IMR-90 (cell line): ENCODE measurements around the gene HEXA. TPM values are rescaled to one million over a fixed set of nuclear protein-coding genes. Genes with fewer than 3 reads are reported as not detected.

Source experiments
- ATAC-seq: fragments of 200-7000 bp; cut with Tn5 transposase; 2 replicates; pipeline ENCODE4 v1.9.1; 2020; ENCODE audit warnings: low read depth, mild to moderate bottlenecking, moderate library complexity
- BruUV-seq: library from RNA; stranded (reverse); fragments of 400-500 nt; replicated peaks from 2 replicates; lab custom pipeline; 2021; lab: Mats Ljungman, UMichigan
- CTCF ChIA-PET: fragments of 300-600 bp; formaldehyde crosslinking; extraction: SDS; loops from one replicate; lab custom pipeline; 2021; ENCODE audit warnings: antibody characterized with exemption; lab: Yijun Ruan, JAX
- POLR2A ChIA-PET: fragments of 300-600 bp; sonication (Branson Sonifier 250); formaldehyde crosslinking; loops from one replicate; lab custom pipeline; 2022; ENCODE audit warnings: antibody characterized with exemption; ENCODE audit not compliant: unreplicated experiment; lab: Charles Lee
- DNase-seq: peaks from one replicate; pipeline ENCODE4 v3.0.0; 2013
- H2AFZ ChIP-seq: replicated peaks from 2 replicates; pipeline ENCODE3; 2013; ENCODE audit warnings: low read length, mild to moderate bottlenecking; ENCODE audit not compliant: poor library complexity
- H2AK5ac ChIP-seq: 2 replicates; pipeline ENCODE4 v1.6.1; 2013; ENCODE audit warnings: low read depth, low read length, inconsistent platforms
- H2AK9ac ChIP-seq: replicated peaks from 2 replicates; pipeline ENCODE3; 2013; ENCODE audit warnings: mild to moderate bottlenecking, low read depth, low read length, moderate library complexity; ENCODE audit not compliant: poor library complexity
- H2BK120ac ChIP-seq: 2 replicates; pipeline ENCODE4 v1.6.1; 2013; ENCODE audit warnings: low read depth, low read length, inconsistent platforms
- H2BK15ac ChIP-seq: 3 replicates; pipeline ENCODE4 v1.6.1; 2013; ENCODE audit warnings: low read depth, low read length, inconsistent platforms
- H2BK20ac ChIP-seq: 2 replicates; pipeline ENCODE4 v1.6.1; 2013; ENCODE audit warnings: low read depth, mild to moderate bottlenecking, inconsistent platforms, low read length, moderate library complexity
- H2BK5ac ChIP-seq: 2 replicates; pipeline ENCODE4 v1.6.1; 2013; ENCODE audit warnings: mild to moderate bottlenecking, low read depth, low read length, inconsistent platforms; ENCODE audit not compliant: poor library complexity, severe bottlenecking
- H3K14ac ChIP-seq: replicated peaks from 2 replicates; pipeline ENCODE4 v1.6.1; 2013; ENCODE audit warnings: low read depth, low read length, inconsistent platforms
- H3K18ac ChIP-seq: 2 replicates; pipeline ENCODE4 v1.6.1; 2013; ENCODE audit warnings: low read depth, low read length, control low read depth
- H3K23ac ChIP-seq: 2 replicates; pipeline ENCODE4 v1.6.1; 2013; ENCODE audit warnings: low read depth, low read length, inconsistent platforms
- H3K27ac ChIP-seq: 2 replicates; pipeline ENCODE4 v1.5.1; 2013; ENCODE audit warnings: mild to moderate bottlenecking, control low read depth, low read length; ENCODE audit not compliant: insufficient read depth
- H3K27me3 ChIP-seq: 2 replicates; pipeline ENCODE4 v1.6.1; 2013; ENCODE audit warnings: low read length; ENCODE audit not compliant: control insufficient read depth, insufficient read depth
- H3K36me3 ChIP-seq: 2 replicates; pipeline ENCODE4 v1.6.1; 2013; ENCODE audit warnings: low read length, mixed read lengths; ENCODE audit not compliant: control insufficient read depth, insufficient read depth
- H3K4ac ChIP-seq: 2 replicates; pipeline ENCODE4 v1.6.1; 2013; ENCODE audit warnings: low read depth, low read length, inconsistent platforms
- H3K4me1 ChIP-seq: 2 replicates; pipeline ENCODE4 v1.6.1; 2013; ENCODE audit warnings: low read length, mixed read lengths; ENCODE audit not compliant: control insufficient read depth, insufficient read depth
- H3K4me2 ChIP-seq: 2 replicates; pipeline ENCODE4 v1.6.1; 2013; ENCODE audit warnings: low read depth, mild to moderate bottlenecking, control low read depth, low read length, moderate library complexity
- H3K4me3 ChIP-seq: 2 replicates; pipeline ENCODE4 v1.5.1; 2013; ENCODE audit warnings: low read depth, mild to moderate bottlenecking, control low read depth, low read length, moderate library complexity; ENCODE audit not compliant: insufficient read depth
- H3K56ac ChIP-seq: 2 replicates; pipeline ENCODE4 v1.6.1; 2013; ENCODE audit warnings: low read length, inconsistent platforms; ENCODE audit not compliant: insufficient read depth; ENCODE audit errors: extremely low read depth
- H3K79me1 ChIP-seq, 2 experiments: 2 replicates each; pipeline ENCODE4 v1.6.1; 2013; ENCODE audit warnings: low read length in 2 of 2, inconsistent platforms in 1 of 2, low read depth in 1 of 2
- H3K9ac ChIP-seq: 2 replicates; pipeline ENCODE4 v1.6.1; 2013; ENCODE audit warnings: low read depth, low read length, control low read depth
- H3K9me1 ChIP-seq: 2 replicates; pipeline ENCODE4 v1.6.1; 2013; ENCODE audit warnings: low read length, inconsistent platforms; ENCODE audit not compliant: insufficient read depth
- H3K9me3 ChIP-seq: 2 replicates; pipeline ENCODE4 v1.6.1; 2013; ENCODE audit warnings: low read length; ENCODE audit not compliant: control insufficient read depth, insufficient read depth
- H4K20me1 ChIP-seq: 2 replicates; pipeline ENCODE4 v1.6.1; 2013; ENCODE audit warnings: low read length, inconsistent platforms; ENCODE audit not compliant: insufficient read depth
- H4K5ac ChIP-seq: 2 replicates; pipeline ENCODE4 v1.6.1; 2013; ENCODE audit warnings: mild to moderate bottlenecking, low read depth, low read length, control low read depth
- H4K8ac ChIP-seq, 2 experiments: 2 replicates each; pipeline ENCODE4 v1.6.1; 2013; ENCODE audit warnings: low read depth in 2 of 2, low read length in 2 of 2, control low read depth in 1 of 2, inconsistent platforms in 1 of 2
- H4K91ac ChIP-seq: 2 replicates; pipeline ENCODE4 v1.6.1; 2013; ENCODE audit warnings: low read depth, low read length, inconsistent platforms; ENCODE audit not compliant: insufficient read depth
- BHLHE40 ChIP-seq: fragments of 150-350 bp; IDR thresholded peaks from 2 replicates; pipeline ENCODE4 v1.6.1; 2016; ENCODE audit warnings: mild to moderate bottlenecking, low read depth, low read length
- CEBPB ChIP-seq: IDR thresholded peaks from 2 replicates; pipeline ENCODE4 v1.6.1; 2012; ENCODE audit warnings: low read depth, low read length, improper control_type of control experiment
- CHD1 ChIP-seq: IDR thresholded peaks from 2 replicates; pipeline ENCODE4 v1.6.1; 2012; ENCODE audit warnings: low read depth, low read length, improper control_type of control experiment
- FOS ChIP-seq: fragments of 150-350 bp; IDR thresholded peaks from 2 replicates; pipeline ENCODE4 v1.6.1; 2016; ENCODE audit warnings: low read depth, low read length
- MAFK ChIP-seq: IDR thresholded peaks from 2 replicates; pipeline ENCODE4 v1.6.1; 2012; ENCODE audit warnings: low read depth, low read length, improper control_type of control experiment
- MAZ ChIP-seq: IDR thresholded peaks from 2 replicates; pipeline ENCODE4 v1.6.1; 2012; ENCODE audit warnings: low read depth, mild to moderate bottlenecking, low read length, improper control_type of control experiment, moderate library complexity, borderline replicate concordance
- MXI1 ChIP-seq: IDR thresholded peaks from 2 replicates; pipeline ENCODE4 v1.6.1; 2012; ENCODE audit warnings: low read depth, mild to moderate bottlenecking, low read length, moderate library complexity, borderline replicate concordance
- NFE2L2 ChIP-seq: fragments of 150-350 bp; IDR thresholded peaks from 2 replicates; pipeline ENCODE4 v1.6.1; 2016; ENCODE audit warnings: low read depth, mild to moderate bottlenecking, low read length
- POLR2A ChIP-seq: IDR thresholded peaks from 2 replicates; pipeline ENCODE4 v1.6.1; 2012; ENCODE audit warnings: mild to moderate bottlenecking, low read depth, low read length
- RAD21 ChIP-seq: IDR thresholded peaks from 2 replicates; pipeline ENCODE4 v1.6.1; 2012; ENCODE audit warnings: low read length, improper control_type of control experiment
- RCOR1 ChIP-seq: IDR thresholded peaks from 2 replicates; pipeline ENCODE4 v1.6.1; 2012; ENCODE audit warnings: mild to moderate bottlenecking, low read length, improper control_type of control experiment; ENCODE audit not compliant: insufficient replicate concordance
- RFX5 ChIP-seq: IDR thresholded peaks from 2 replicates; pipeline ENCODE4 v1.8.0; 2012; ENCODE audit warnings: low read depth, mild to moderate bottlenecking, low read length, moderate library complexity
- SMC3 ChIP-seq: fragments of 150-350 bp; IDR thresholded peaks from 2 replicates; pipeline ENCODE4 v1.6.1; 2016; ENCODE audit warnings: low read depth, mild to moderate bottlenecking, antibody characterized with exemption, low read length, moderate library complexity
- WGBS, 2 experiments: methylation state at CpG; one replicate each; pipeline versions ENCODE4 v1.1.5 to v1.1.7; 2013; ENCODE audit warnings: missing lambda C conversion rate in 2 of 2; ENCODE audit not compliant: insufficient read length in 1 of 2; ENCODE audit errors: extremely low coverage in 2 of 2; 5-methylcytosine and 5-hydroxymethylcytosine counted together
- dilution Hi-C: fragments of 300-500 bp; cut with HindIII; formaldehyde crosslinking; loops from one replicate; pipeline ENCODE4 v1.14.3; 2018; ENCODE audit warnings: low sequenced_read_pairs; ENCODE audit not compliant: unreplicated experiment
- in situ Hi-C: fragments of 300-500 bp; cut with MboI; formaldehyde crosslinking; loops from 3 replicates; pipeline ENCODE4 v1.14.3; 2019; ENCODE audit warnings: low sequenced_read_pairs, inconsistent platforms, mixed read lengths
- intact Hi-C: fragments of 100-400 bp; cut with micrococcal nuclease; formaldehyde crosslinking; loops from 2 replicates; pipeline ENCODE4 v1.10.0; 2022
- polyA plus RNA-seq, 3 experiments: library from polyadenylated mRNA; depleted of rRNA; stranded (reverse); fragments of >200 nt; gene quantifications; 2 replicates each; pipeline ENCODE4 v1.2.3, GENCODE V29; 2012; ENCODE audit warnings: low replicate concordance in 1 of 3
- total RNA-seq: library from RNA; depleted of rRNA; stranded (reverse); fragments of >200 nt; gene quantifications from 2 replicates; pipeline ENCODE4 v1.2.3, GENCODE V29; 2012
- TF ChIP-seq, protein P1 (sequence below): conservative IDR thresholded peaks from 2 replicates; pipeline ENCODE4 v1.5.1; 2012; ENCODE audit warnings: mild to moderate bottlenecking, low read depth, low read length, improper control_type of control experiment
- TF ChIP-seq, protein P2 (sequence below): fragments of 150-350 bp; IDR thresholded peaks from 2 replicates; pipeline ENCODE4 v1.6.1; 2016; ENCODE audit warnings: low read depth, mild to moderate bottlenecking, low read length, moderate library complexity, borderline replicate concordance
- TF ChIP-seq, protein P3 (sequence below): fragments of 150-350 bp; IDR thresholded peaks from 2 replicates; pipeline ENCODE4 v1.6.1; 2017; ENCODE audit warnings: mild to moderate bottlenecking, antibody characterized with exemption, low read length, low read depth

The HEXA gene
- total and polyA plus RNA-seq, 2 of the 4 experiments (the other 2 are of a cell fraction) = 19.4 to 115 TPM

DNA sequence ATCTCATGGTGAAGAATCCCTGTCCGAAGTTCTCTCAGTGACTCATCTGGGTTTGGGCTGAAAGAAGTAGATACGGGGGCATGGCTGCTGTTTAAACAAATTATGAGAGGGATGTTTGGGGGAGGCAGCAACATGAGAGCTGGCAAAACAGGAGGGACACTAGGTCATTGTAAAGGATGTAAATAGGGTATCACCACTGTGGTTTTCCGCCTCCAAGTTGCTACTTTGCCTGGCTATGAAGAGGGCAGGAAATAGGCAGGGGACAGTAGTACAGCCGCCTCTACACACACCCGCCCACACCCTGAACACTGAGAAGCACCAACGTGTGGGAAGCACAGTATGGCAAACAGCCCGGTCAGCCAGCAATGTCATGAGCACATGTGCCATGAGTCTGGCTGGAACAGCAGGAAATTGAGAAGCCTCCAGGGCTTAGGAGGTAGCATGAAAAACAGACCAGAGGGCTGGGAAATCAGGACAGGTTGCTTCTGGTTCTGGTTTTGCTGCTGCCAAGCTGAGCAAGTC is 17.1 kb downstream of the HEXA start:
- Histone ChIP-seq H3K4me2 (peak overlapping the region; percentile 1; the same call in 1 of the 2 replicates), H3K56ac (no peak overlapping the region), H4K5ac (no peak overlapping the region), H3K9me1 (peaks cover 30% of the 10 kb centered on the region), H3K23ac (0 out of 2 replicates have a peak overlapping the region, but pooled peaks have one; percentile 44), H3K4me3 (no peak overlapping the region), H3K79me1 (peaks cover 12 to 60% of the 10 kb centered on the region in 2 experiments), H2AK9ac (peak overlapping the region; percentile 12), H3K9ac (no peak overlapping the region), H4K20me1 (peaks cover 51% of the 10 kb centered on the region), H2AFZ (no peak overlapping the region), H3K9me3 (no peaks in the 10 kb centered on the region), H2BK120ac (no peak overlapping the region), H3K4me1 (peaks cover 10% of the 10 kb centered on the region; the same call in 1 of the 2 replicates), H4K91ac (no peak overlapping the region), H3K27me3 (no peaks in the 10 kb centered on the region), H3K27ac (no peak overlapping the region), H2BK15ac (no peak overlapping the region), H2AK5ac (no peak overlapping the region), H3K4ac (no peak overlapping the region), H2BK5ac (no peak overlapping the region), H3K36me3 (peaks cover 20% of the 10 kb centered on the region), H3K18ac (no peak overlapping the region), H3K14ac (0 out of 2 replicates have a peak overlapping the region, but pooled peaks have one; percentile 33), H4K8ac (no peak overlapping the region), H2BK20ac (no peak overlapping the region)
- peak; percentile 88 for ATAC-seq
- BruUV-seq = no TSS peak
- WGBS, 2 experiments = 24% methylated on average over 2 of the region's 7 CpGs; no CpG with 5 or more reads in 1 of the 2 experiments
- intact Hi-C loops (no loop called here), in situ Hi-C loops (no loop called here), dilution Hi-C loops (no loop called here)
- TF ChIP-seq MXI1 (peak; percentile 95), NFE2L2 (no peak), POLR2A (no peak), CEBPB (no peak), RFX5 (no peak), CHD1 (no peak), FOS (peak; percentile 49; the same call in 1 of the 2 replicates), RCOR1 (no peak), MAZ (no peak), BHLHE40 (peak; percentile 77; the same call in 1 of the 2 replicates), SMC3 (no peak), MAFK (no peak), RAD21 (no peak)
- TF ChIP-seq, protein P1, sequence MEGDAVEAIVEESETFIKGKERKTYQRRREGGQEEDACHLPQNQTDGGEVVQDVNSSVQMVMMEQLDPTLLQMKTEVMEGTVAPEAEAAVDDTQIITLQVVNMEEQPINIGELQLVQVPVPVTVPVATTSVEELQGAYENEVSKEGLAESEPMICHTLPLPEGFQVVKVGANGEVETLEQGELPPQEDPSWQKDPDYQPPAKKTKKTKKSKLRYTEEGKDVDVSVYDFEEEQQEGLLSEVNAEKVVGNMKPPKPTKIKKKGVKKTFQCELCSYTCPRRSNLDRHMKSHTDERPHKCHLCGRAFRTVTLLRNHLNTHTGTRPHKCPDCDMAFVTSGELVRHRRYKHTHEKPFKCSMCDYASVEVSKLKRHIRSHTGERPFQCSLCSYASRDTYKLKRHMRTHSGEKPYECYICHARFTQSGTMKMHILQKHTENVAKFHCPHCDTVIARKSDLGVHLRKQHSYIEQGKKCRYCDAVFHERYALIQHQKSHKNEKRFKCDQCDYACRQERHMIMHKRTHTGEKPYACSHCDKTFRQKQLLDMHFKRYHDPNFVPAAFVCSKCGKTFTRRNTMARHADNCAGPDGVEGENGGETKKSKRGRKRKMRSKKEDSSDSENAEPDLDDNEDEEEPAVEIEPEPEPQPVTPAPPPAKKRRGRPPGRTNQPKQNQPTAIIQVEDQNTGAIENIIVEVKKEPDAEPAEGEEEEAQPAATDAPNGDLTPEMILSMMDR = no peak
- TF ChIP-seq, protein P2, sequence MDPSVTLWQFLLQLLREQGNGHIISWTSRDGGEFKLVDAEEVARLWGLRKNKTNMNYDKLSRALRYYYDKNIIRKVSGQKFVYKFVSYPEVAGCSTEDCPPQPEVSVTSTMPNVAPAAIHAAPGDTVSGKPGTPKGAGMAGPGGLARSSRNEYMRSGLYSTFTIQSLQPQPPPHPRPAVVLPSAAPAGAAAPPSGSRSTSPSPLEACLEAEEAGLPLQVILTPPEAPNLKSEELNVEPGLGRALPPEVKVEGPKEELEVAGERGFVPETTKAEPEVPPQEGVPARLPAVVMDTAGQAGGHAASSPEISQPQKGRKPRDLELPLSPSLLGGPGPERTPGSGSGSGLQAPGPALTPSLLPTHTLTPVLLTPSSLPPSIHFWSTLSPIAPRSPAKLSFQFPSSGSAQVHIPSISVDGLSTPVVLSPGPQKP = no peak
- TF ChIP-seq, protein P3, sequence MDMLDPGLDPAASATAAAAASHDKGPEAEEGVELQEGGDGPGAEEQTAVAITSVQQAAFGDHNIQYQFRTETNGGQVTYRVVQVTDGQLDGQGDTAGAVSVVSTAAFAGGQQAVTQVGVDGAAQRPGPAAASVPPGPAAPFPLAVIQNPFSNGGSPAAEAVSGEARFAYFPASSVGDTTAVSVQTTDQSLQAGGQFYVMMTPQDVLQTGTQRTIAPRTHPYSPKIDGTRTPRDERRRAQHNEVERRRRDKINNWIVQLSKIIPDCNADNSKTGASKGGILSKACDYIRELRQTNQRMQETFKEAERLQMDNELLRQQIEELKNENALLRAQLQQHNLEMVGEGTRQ = no peak
- DNase-seq = peak; percentile 85
- POLR2A ChIA-PET = no interaction called here
- CTCF ChIA-PET = no interaction called here
